Measurements from ENCODE around the gene METTL5.
"Not testable (repeated sequence)": the region's sequence is repeated elsewhere in the genome, so short reads cannot be mapped to it uniquely, and the experiment has no call there.

METTL5 gene

GRCh38 chr2:169834401-169834800, 9.7 kb upstream of the METTL5 start:
- DNase-seq (ENCODE audit: low read depth in 2 of 3, low spot score in 1 of 3): no peak

- DNase-seq (ENCODE audit: low read depth in 2 of 3, low spot score in 1 of 3): peak in 2 of 3 donors; percentile 21 to 35
These were observed 3.6 kb upstream of the METTL5 start for GRCh38 chr2:169828141-169828811.

GRCh38 chr2:169827272-169828140, 2.8 kb upstream of the METTL5 start, which contains the start of gene UBR3:
TSS of gene UBR3 (plus strand) at chr2:169827454. CDS start at chr2:169827508, 54 bp downstream.
- DNase-seq (ENCODE audit: low read depth in 2 of 3, low spot score in 1 of 3): peak; percentile 80 to 89 (median 86)

GRCh38 chr2:169823996-169824372, 721 bp downstream of the METTL5 start:
- no peak for DNase-seq (ENCODE audit: low read depth in 2 of 3, low spot score in 1 of 3)

GRCh38 chr2:169822785-169823392, 1.8 kb downstream of the METTL5 start:
- DNase-seq (ENCODE audit: low read depth in 2 of 3, low spot score in 1 of 3): no peak

GRCh38 chr2:169822036-169822435, 2.7 kb downstream of the METTL5 start:
- no peak for DNase-seq (ENCODE audit: low read depth in 2 of 3, low spot score in 1 of 3)

GRCh38 chr2:169820101-169820500, 4.6 kb downstream of the METTL5 start:
- DNase-seq (ENCODE audit: low read depth in 2 of 3, low spot score in 1 of 3): not testable (repeated sequence)

GRCh38 chr2:169819106-169819505, 5.6 kb downstream of the METTL5 start:
- no peak for DNase-seq (ENCODE audit: low read depth in 2 of 3, low spot score in 1 of 3)

- no peak for DNase-seq (ENCODE audit: low read depth in 2 of 3, low spot score in 1 of 3)
These were observed 6.5 kb downstream of the METTL5 start for GRCh38 chr2:169818241-169818640.

- not testable (repeated sequence) for DNase-seq (ENCODE audit: low read depth in 2 of 3, low spot score in 1 of 3)
These were observed 7.3 kb downstream of the METTL5 start for GRCh38 chr2:169817369-169817768.

GRCh38 chr2:169816961-169817360, 7.7 kb downstream of the METTL5 start:
- DNase-seq (ENCODE audit: low read depth in 2 of 3, low spot score in 1 of 3): not testable (repeated sequence)

GRCh38 chr2:169815849-169816248, 8.9 kb downstream of the METTL5 start:
- DNase-seq (ENCODE audit: low read depth in 2 of 3, low spot score in 1 of 3): no peak

GRCh38 chr2:169808221-169808620, 16.5 kb downstream of the METTL5 start:
- DNase-seq (ENCODE audit: low read depth in 2 of 3, low spot score in 1 of 3): no peak

- no peak for DNase-seq (ENCODE audit: low read depth in 2 of 3, low spot score in 1 of 3)
These were observed 18.1 kb downstream of the METTL5 start for GRCh38 chr2:169806586-169806985.

- DNase-seq (ENCODE audit: low read depth in 2 of 3, low spot score in 1 of 3): no peak
These were observed 21.2 kb downstream of the METTL5 start for GRCh38 chr2:169803480-169803879.

GRCh38 chr2:169798718-169799592, 25.8 kb downstream of the METTL5 start, which contains the start of gene SSB:
TSS of gene SSB (plus strand) at chr2:169798871. CDS start at chr2:169800961, 2,090 bp downstream.
- peak; percentile 89 to 97 (median 95) for DNase-seq (ENCODE audit: low read depth in 2 of 3, low spot score in 1 of 3)

GRCh38 chr2:169798397-169798717, 26.3 kb downstream of the METTL5 start:
- no peak for DNase-seq (ENCODE audit: low read depth in 2 of 3, low spot score in 1 of 3)

GRCh38 chr2:169797601-169798000, 27.1 kb downstream of the METTL5 start:
- DNase-seq (ENCODE audit: low read depth in 2 of 3, low spot score in 1 of 3): no peak

GRCh38 chr2:169796441-169796840, 28.3 kb downstream of the METTL5 start:
- DNase-seq (ENCODE audit: low read depth in 2 of 3, low spot score in 1 of 3): no peak

- DNase-seq (ENCODE audit: low read depth in 2 of 3, low spot score in 1 of 3): no peak
These were observed 29.5 kb downstream of the METTL5 start for GRCh38 chr2:169795181-169795580.

- DNase-seq (ENCODE audit: low read depth in 2 of 3, low spot score in 1 of 3): no peak
These were observed 34.1 kb downstream of the METTL5 start for GRCh38 chr2:169790581-169790980.

All from stimulated activated CD4-positive, alpha-beta T cell treated with anti-CD3 and anti-CD28 coated beads, Interleukin-12 subunit alpha, Interleukin-12 subunit beta, amount 100 ng/mL, for 48 hours (primary cell).